Left lung (tissue), 10 donors: Measurements from ENCODE around the gene PRSS23. TPM values are rescaled to one million over a fixed set of nuclear protein-coding genes. Genes with fewer than 3 reads are reported as not detected.

Experiments
- ATAC-seq: fragments of 200-7000 bp; cut with Tn5 transposase; one replicate; pipeline ENCODE4 v1.9.1; 2020; ENCODE audit warnings: moderate library complexity
- DNase-seq, 4 donors: peaks; one replicate each; pipeline ENCODE4 v3.0.0-alpha.2; 2013 to 2020
- H3K27ac ChIP-seq, 2 donors: fragments of 200-600 bp; sonication (generic) in 1 of 2; one replicate each; pipeline versions ENCODE4 v1.5.0 to v1.8.0; 2020 to 2021
- H3K27me3 ChIP-seq, 2 donors: fragments of 200-600 bp; sonication (generic) in 1 of 2; one replicate each; pipeline versions ENCODE4 v1.5.0 to v1.8.0; 2020 to 2021
- H3K36me3 ChIP-seq, 2 donors: fragments of 200-600 bp; sonication (generic) in 1 of 2; one replicate each; pipeline versions ENCODE4 v1.5.0 to v1.8.0; 2020 to 2021
- H3K4me1 ChIP-seq, 2 donors: fragments of 200-600 bp; one replicate each; pipeline ENCODE4 v1.8.0; 2021
- H3K4me3 ChIP-seq, 2 donors: fragments of 200-600 bp; sonication (generic) in 1 of 2; one replicate each; pipeline versions ENCODE4 v1.5.0 to v1.8.0; 2020 to 2021; ENCODE audit warnings: mild to moderate bottlenecking in 1 of 2
- H3K9me3 ChIP-seq, 2 donors: fragments of 200-600 bp; sonication (generic) in 1 of 2; one replicate each; pipeline versions ENCODE4 v1.5.0 to v1.8.0; 2020 to 2021
- intact Hi-C, 2 donors: fragments of 100-400 bp; cut with DNase I; formaldehyde crosslinking; loops; one replicate each; pipeline versions ENCODE4 v1.11.2 to v1.14.2; 2022
- polyA plus RNA-seq, 6 donors: library from polyadenylated mRNA; unstranded; fragments of 120-200 nt; gene quantifications; one replicate each; pipeline ENCODE4 v1.2.1, GENCODE V29; 2013; ENCODE audit not compliant: insufficient read length in 6 of 6
- total RNA-seq, 2 donors: library from RNA; stranded (reverse); fragmentation: NEBNext Ultra II Directional; extraction: Animal tissue kit (Norgen Biotek cat#: 25700); gene quantifications; one replicate each; pipeline ENCODE4 v1.2.1, GENCODE V29; 2021
- TF ChIP-seq, protein P1 (sequence below), 2 donors: fragments of 200-600 bp; sonication (generic) in 1 of 2; IDR thresholded peaks; one replicate each; pipeline versions ENCODE4 v1.5.0 to v1.8.0; 2021; ENCODE audit warnings: antibody characterized with exemption in 2 of 2
- donor health status: DM: no; HTN: yes; CAD: no.
- donor health status: DM: no; HTN: no; CAD: no.

PRSS23 gene
- total and polyA plus RNA-seq, 8 donors = 62.9 to 149 (median 74.9) TPM

GRCh38 chr11:86800960-86801272 lies 574 bp downstream of the PRSS23 start:
- TF ChIP-seq, protein P1, sequence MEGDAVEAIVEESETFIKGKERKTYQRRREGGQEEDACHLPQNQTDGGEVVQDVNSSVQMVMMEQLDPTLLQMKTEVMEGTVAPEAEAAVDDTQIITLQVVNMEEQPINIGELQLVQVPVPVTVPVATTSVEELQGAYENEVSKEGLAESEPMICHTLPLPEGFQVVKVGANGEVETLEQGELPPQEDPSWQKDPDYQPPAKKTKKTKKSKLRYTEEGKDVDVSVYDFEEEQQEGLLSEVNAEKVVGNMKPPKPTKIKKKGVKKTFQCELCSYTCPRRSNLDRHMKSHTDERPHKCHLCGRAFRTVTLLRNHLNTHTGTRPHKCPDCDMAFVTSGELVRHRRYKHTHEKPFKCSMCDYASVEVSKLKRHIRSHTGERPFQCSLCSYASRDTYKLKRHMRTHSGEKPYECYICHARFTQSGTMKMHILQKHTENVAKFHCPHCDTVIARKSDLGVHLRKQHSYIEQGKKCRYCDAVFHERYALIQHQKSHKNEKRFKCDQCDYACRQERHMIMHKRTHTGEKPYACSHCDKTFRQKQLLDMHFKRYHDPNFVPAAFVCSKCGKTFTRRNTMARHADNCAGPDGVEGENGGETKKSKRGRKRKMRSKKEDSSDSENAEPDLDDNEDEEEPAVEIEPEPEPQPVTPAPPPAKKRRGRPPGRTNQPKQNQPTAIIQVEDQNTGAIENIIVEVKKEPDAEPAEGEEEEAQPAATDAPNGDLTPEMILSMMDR (IDR thresholded peaks at IDR 0.05) = no peak
- no peaks in the 10 kb centered on the region for H3K36me3 ChIP-seq
- peaks cover 0 to 41% of the 10 kb centered on the region in 2 donors for H3K27me3 ChIP-seq
- ATAC-seq (peak; percentile 6), DNase-seq (no peak)
- H3K9me3 ChIP-seq = no peaks in the 10 kb centered on the region
- H3K4me3 ChIP-seq = peak overlapping the region; percentile 56 to 67
- intact Hi-C loops = no loop called here
- H3K27ac ChIP-seq = peak overlapping the region; percentile 65
- H3K4me1 ChIP-seq = peaks cover 18 to 24% of the 10 kb centered on the region in 2 donors

- ATAC-seq (no peak), DNase-seq (no peak)
- peaks cover 0 to 41% of the 10 kb centered on the region in 2 donors for H3K27me3 ChIP-seq
- intact Hi-C loops = no loop called here
- H3K4me1 ChIP-seq = peaks cover 19 to 28% of the 10 kb centered on the region in 2 donors
- TF ChIP-seq, protein P1 (IDR thresholded peaks at IDR 0.05) = no peak
- no peaks in the 10 kb centered on the region for H3K9me3 ChIP-seq
- H3K4me3 ChIP-seq = peak overlapping the region; percentile 56 to 67
- peak overlapping the region; percentile 30 to 65 for H3K27ac ChIP-seq
- no peaks in the 10 kb centered on the region for H3K36me3 ChIP-seq
Observed at GRCh38 chr11:86801364-86801763, 1.0 kb downstream of the PRSS23 start.

- H3K4me3 ChIP-seq = peak overlapping the region; percentile 11 to 56
Observed at GRCh38 chr11:86802146-86802545, 1.8 kb downstream of the PRSS23 start.

DNA sequence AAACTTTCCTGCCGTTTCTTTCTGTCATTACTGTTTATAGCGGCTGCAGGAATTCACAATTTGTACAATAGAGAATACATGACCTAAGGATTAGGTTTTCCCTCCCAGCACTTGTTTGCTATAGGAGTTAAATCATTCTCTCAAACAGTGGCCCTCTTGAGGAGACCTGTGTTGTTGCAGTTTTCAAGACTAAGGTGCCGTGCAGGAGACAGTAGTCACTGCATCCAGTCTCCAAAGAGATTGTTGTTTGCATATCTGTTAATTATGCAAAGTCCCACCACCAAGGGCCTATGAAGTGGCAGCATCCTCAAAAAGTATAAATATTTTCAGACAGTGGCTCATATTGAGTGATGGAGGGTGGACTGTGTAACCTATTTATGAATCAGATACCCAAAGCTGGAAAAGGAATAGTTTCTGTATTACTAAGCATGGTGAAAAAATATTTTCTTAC lies 2.3 kb downstream of the PRSS23 start:
- Histone ChIP-seq H3K36me3 (no peaks in the 10 kb centered on the region), H3K27me3 (peaks cover 0 to 41% of the 10 kb centered on the region in 2 donors), H3K27ac (peak overlapping the region in 1 of 2 donors; percentile 30), H3K9me3 (no peaks in the 10 kb centered on the region), H3K4me1 (peaks cover 21 to 29% of the 10 kb centered on the region in 2 donors), H3K4me3 (peak overlapping the region; percentile 11 to 56)
- intact Hi-C loops = no loop called here
- peak; percentile 55 for ATAC-seq
- TF ChIP-seq, protein P1 (IDR thresholded peaks at IDR 0.05) = peak; percentile 30 to 43
- peak in 1 of 4 donors; percentile 38 for DNase-seq

More at GRCh38 chr11:86802146-86802545, 1.8 kb downstream of the PRSS23 start:
- Histone ChIP-seq H3K27ac (peak overlapping the region; percentile 30 to 65), H3K4me1 (peaks cover 21 to 29% of the 10 kb centered on the region in 2 donors), H3K9me3 (no peaks in the 10 kb centered on the region), H3K27me3 (peaks cover 0 to 41% of the 10 kb centered on the region in 2 donors), H3K36me3 (no peaks in the 10 kb centered on the region)
- intact Hi-C loops = no loop called here
- TF ChIP-seq, protein P1 (IDR thresholded peaks at IDR 0.05) = no peak
- DNase-seq (no peak), ATAC-seq (no peak)

DNA sequence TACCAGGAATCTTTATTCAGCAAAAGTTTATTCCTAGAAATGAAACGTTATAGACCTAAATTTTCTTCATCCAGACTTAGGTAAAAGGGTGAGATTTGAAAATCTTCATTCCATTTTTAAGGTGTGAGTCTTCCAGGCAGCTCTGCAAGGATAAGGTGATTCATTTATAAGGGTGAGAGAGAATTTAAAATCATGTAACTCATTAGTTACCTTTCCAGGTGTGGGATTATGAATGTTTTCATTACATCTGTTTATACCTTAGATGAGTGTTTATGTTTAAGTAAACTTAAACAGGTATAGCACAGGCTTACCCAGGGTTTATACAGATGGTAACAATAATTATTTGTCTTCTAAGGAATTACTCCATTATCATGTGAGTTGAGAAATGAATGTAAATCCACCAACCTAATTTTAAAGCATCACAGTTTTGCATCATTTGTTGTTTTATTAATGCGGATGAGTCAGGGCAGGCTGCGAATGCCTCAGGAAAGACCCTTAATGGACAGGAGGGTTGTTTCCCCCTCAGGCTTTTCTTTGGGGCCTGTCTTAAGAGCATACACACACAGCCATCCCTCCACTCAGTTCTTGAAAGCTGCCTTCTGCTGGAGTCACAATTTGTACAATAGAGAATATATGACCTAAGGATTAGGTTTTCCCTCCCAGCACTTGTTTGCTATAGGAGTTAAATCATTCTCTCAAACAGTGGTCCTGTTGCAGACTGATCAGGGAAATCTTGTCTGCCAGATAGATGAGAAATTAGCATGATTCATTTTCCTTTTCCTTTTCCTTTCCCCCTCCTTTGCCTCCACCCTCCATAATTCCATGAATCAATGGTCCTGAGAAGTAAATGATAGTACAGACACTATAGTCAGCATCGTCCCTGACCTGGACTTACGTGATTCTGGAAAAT lies 3.0 kb downstream of the PRSS23 start:
- no peak for DNase-seq
- intact Hi-C loops = no loop called here
- Histone ChIP-seq H3K27ac (no peak overlapping the region), H3K27me3 (peaks cover 0 to 41% of the 10 kb centered on the region in 2 donors), H3K9me3 (no peaks in the 10 kb centered on the region), H3K4me3 (peak overlapping the region in 1 of 2 donors; percentile 56), H3K36me3 (peaks cover 0 to 5% of the 10 kb centered on the region in 2 donors), H3K4me1 (peaks cover 21 to 29% of the 10 kb centered on the region in 2 donors)
- no peak for ATAC-seq
- TF ChIP-seq, protein P1 (IDR thresholded peaks at IDR 0.05) = no peak
